ENCODE measurements around the gene PCDHGB5. TPM values are rescaled to one million over a fixed set of nuclear protein-coding genes. Genes with fewer than 3 reads are reported as not detected.
"Not testable (repeated sequence)": the region's sequence is repeated elsewhere in the genome, so short reads cannot be mapped to it uniquely, and the experiment has no call there.

The PCDHGB5 gene
- total RNA-seq, 1 experiment from 2014 or later = 12.4 TPM

GRCh38 chr5:141413540-141414069, 15.9 kb downstream of the PCDHGB5 start:
- intact Hi-C loops (cut with micrococcal nuclease; ENCODE audit: unreplicated experiment) = no loop called here
- peaks cover 20% of the 10 kb centered on the region for H3K4me1 Mint-ChIP-seq (ENCODE audit: low read depth, unreplicated experiment)
- TF ChIP-seq CTCF (IDR thresholded peaks at IDR 0.05; ENCODE audit: unreplicated experiment) = no peak
- no peak overlapping the region for H3K4me3 Mint-ChIP-seq (ENCODE audit: low read depth, unreplicated experiment)
- no TSS peak for BruUV-seq (replicated peaks)
- CTCF ChIA-PET = no interaction called here
- H3K27ac Mint-ChIP-seq (ENCODE audit: unreplicated experiment) = no peak overlapping the region
- no peak for DNase-seq
- H3K36me3 Mint-ChIP-seq (ENCODE audit: insufficient read depth, unreplicated experiment) = peaks cover 29% of the 10 kb centered on the region
- no peaks in the 10 kb centered on the region for H3K27me3 Mint-ChIP-seq (ENCODE audit: unreplicated experiment)
- peaks cover 20% of the 10 kb centered on the region for H3K9me3 Mint-ChIP-seq (ENCODE audit: low read depth, unreplicated experiment)

- BruUV-seq (replicated peaks); intact Hi-C loops (cut with micrococcal nuclease; ENCODE audit: unreplicated experiment); CTCF ChIA-PET; H3K4me3 Mint-ChIP-seq (ENCODE audit: low read depth, unreplicated experiment); H3K27ac Mint-ChIP-seq (ENCODE audit: unreplicated experiment); DNase-seq; H3K27me3 Mint-ChIP-seq (ENCODE audit: unreplicated experiment): not testable (repeated sequence)
- Mint-ChIP-seq H3K36me3 (ENCODE audit: insufficient read depth, unreplicated experiment) (peaks cover 36% of the 10 kb centered on the region), H3K4me1 (ENCODE audit: low read depth, unreplicated experiment) (peaks cover 15% of the 10 kb centered on the region), H3K9me3 (ENCODE audit: low read depth, unreplicated experiment) (peaks cover 20% of the 10 kb centered on the region)
Measured at GRCh38 chr5:141414548-141415274, 17.0 kb downstream of the PCDHGB5 start.

GRCh38 chr5:141415275-141415618, 17.5 kb downstream of the PCDHGB5 start:
- peaks cover 34% of the 10 kb centered on the region for H3K36me3 Mint-ChIP-seq (ENCODE audit: insufficient read depth, unreplicated experiment)
- peaks cover 11% of the 10 kb centered on the region for H3K4me1 Mint-ChIP-seq (ENCODE audit: low read depth, unreplicated experiment)
- CTCF ChIA-PET; DNase-seq; H3K27ac Mint-ChIP-seq (ENCODE audit: unreplicated experiment); H3K4me3 Mint-ChIP-seq (ENCODE audit: low read depth, unreplicated experiment); intact Hi-C loops (cut with micrococcal nuclease; ENCODE audit: unreplicated experiment); H3K27me3 Mint-ChIP-seq (ENCODE audit: unreplicated experiment); BruUV-seq (replicated peaks): not testable (repeated sequence)
- peaks cover 21% of the 10 kb centered on the region for H3K9me3 Mint-ChIP-seq (ENCODE audit: low read depth, unreplicated experiment)

GRCh38 chr5:141417494-141418172, 19.9 kb downstream of the PCDHGB5 start, which contains the start of gene PCDHGB7:
TSS of gene PCDHGB7 (plus strand) at chr5:141417677. CDS start at chr5:141417860, 183 bp downstream.
- DNase-seq = peak; percentile 88
- peak; percentile 75 for TF ChIP-seq CTCF (IDR thresholded peaks at IDR 0.05; ENCODE audit: unreplicated experiment)
- Mint-ChIP-seq H3K36me3 (ENCODE audit: insufficient read depth, unreplicated experiment) (peaks cover 37% of the 10 kb centered on the region), H3K27ac (ENCODE audit: unreplicated experiment) (peak within 1 kb of the TSS; percentile 66), H3K9me3 (ENCODE audit: low read depth, unreplicated experiment) (peaks cover 20% of the 10 kb centered on the region), H3K4me3 (ENCODE audit: low read depth, unreplicated experiment) (peak within 1 kb of the TSS; percentile 69)
- CTCF ChIA-PET = interaction anchor here (0.6 to 1.7 kb wide), 14 partner anchors 9 to 202 kb away, joined by 3 to 14 read pairs (median 5); partner anchors contain the start of genes DIAPH1, PCDHB14, PCDHGA9 and PCDHGB5
- BruUV-seq (replicated peaks); H3K4me1 Mint-ChIP-seq (ENCODE audit: low read depth, unreplicated experiment); H3K27me3 Mint-ChIP-seq (ENCODE audit: unreplicated experiment): not testable (repeated sequence)
- intact Hi-C loops (cut with micrococcal nuclease; ENCODE audit: unreplicated experiment) = loop anchor here (1.0 kb wide), 2 partner anchors 107 to 141 kb away; no protein-coding TSS in a partner anchor

GRCh38 chr5:141419074-141419880, 21.5 kb downstream of the PCDHGB5 start:
- H3K4me1 Mint-ChIP-seq (ENCODE audit: low read depth, unreplicated experiment) = peaks cover 7% of the 10 kb centered on the region
- intact Hi-C loops (cut with micrococcal nuclease; ENCODE audit: unreplicated experiment) = no loop called here
- H3K27me3 Mint-ChIP-seq (ENCODE audit: unreplicated experiment) = no peaks in the 10 kb centered on the region
- H3K9me3 Mint-ChIP-seq (ENCODE audit: low read depth, unreplicated experiment) = peaks cover 17% of the 10 kb centered on the region
- CTCF ChIA-PET = interaction anchor here (0.7 kb wide), 1 partner anchor 72 kb away, joined by 3 read pairs; no protein-coding TSS in a partner anchor
- no peak overlapping the region for H3K27ac Mint-ChIP-seq (ENCODE audit: unreplicated experiment)
- peaks cover 33% of the 10 kb centered on the region for H3K36me3 Mint-ChIP-seq (ENCODE audit: insufficient read depth, unreplicated experiment)
- peak overlapping the region; percentile 69 for H3K4me3 Mint-ChIP-seq (ENCODE audit: low read depth, unreplicated experiment)
- no TSS peak for BruUV-seq (replicated peaks)
- no peak for TF ChIP-seq CTCF (IDR thresholded peaks at IDR 0.05; ENCODE audit: unreplicated experiment)
- DNase-seq = no peak
